GM19438 (cell line): ENCODE data around the gene FFAR2.
"Not testable (repeated sequence)": the region's sequence is repeated elsewhere in the genome, so short reads cannot be mapped to it uniquely, and the experiment has no call there.

Source experiments
- ATAC-seq: cut with Tn5 transposase; IDR thresholded peaks from one replicate; pipeline ENCODE4 v1.9.1; 2021; ENCODE audit warnings: low read depth; ENCODE audit not compliant: unreplicated experiment

FFAR2 gene

DNA sequence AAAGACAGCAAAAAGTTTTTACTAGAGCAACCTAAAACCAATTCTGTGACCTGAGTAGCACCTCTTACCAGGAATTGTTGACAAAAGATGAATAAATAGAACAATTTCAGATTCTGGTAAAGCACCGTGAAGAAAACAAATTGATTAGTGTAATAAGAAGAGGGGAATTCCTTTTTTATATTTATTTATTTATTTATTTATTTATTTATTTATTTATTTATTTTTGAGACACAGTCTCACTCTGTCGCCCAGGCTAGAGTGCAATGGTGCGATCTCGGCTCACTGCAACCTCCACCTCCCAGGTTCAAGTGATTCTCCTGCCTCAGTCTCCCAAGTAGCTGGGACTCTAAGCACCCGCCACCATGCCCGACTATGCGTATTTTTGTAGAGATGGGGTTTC is 24.7 kb upstream of the FFAR2 start:
- ATAC-seq, result not testable (repeated sequence)

DNA sequence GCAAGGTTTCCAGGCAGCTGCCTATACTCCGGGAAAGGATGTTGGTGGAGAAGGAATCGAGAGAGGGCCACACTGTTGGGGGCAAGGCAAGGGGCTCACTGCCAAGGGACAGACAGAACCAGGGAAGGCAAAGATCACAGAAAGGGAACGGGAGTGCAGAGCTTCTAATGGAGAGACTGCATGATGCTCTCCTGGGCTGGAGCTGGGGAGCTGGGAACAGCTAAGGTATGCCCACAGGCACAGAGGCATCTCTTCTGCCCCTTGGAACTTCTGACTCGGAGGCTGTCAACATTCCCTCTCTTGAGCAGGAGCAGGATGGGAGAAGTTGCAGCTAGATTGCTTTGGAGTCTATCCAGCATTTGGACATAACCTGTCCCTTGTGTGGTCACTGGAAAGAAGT is 22.4 kb upstream of the FFAR2 start:
- ATAC-seq, result no peak

DNA sequence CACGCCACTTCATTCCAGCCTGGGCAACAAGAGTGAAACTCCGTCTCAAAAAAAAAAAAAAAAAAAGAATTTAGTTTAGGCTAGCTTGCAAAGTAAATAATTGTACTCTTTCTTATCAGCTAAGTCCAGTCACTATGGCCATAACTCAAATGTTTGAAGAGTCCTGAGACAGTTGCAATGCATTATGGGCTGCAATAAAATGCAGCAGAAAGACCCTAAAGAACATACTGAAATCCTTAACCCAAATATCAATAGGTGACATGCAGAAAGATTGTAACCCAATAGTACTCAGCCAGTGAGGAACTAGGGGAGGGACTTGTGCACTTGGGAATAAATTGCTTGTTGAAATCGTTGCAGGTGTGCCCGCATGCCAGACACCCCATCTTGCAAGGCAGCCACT is 20.9 kb upstream of the FFAR2 start:
- ATAC-seq, result no peak

DNA sequence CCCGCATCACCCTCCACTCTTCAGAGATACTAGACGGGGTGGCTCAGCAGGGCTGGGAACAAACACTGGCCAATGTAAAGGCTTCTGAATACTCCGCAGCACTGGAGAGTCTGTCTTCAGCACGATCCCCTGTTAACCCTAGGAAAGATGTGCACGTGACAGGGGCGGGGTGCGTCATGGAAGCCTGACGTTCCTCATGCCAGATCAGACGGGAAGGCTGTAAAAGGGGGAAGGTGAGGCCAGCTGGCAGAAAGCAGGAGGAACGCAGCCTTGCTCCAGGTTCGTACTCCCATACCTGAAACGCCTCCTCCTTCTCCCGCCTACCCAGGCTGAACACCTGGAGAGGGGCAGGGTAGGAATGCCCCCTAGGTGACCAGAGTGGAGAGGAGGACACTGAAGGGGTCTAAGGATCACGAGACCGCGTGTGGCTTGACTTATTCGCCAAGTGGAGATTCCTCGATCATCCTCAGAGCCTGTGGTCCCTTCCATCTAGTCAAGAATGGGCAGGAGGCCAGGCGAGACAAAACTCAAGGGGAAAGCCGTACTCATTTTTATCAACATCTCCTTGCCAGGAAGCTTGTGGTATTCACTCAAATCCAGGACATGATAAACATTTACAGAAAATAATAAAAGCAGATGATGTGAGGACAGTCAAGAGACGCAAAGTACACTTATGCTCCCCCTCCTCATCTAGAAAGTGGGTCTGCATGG is 18.2 kb upstream of the FFAR2 start:
- no peak for ATAC-seq

DNA sequence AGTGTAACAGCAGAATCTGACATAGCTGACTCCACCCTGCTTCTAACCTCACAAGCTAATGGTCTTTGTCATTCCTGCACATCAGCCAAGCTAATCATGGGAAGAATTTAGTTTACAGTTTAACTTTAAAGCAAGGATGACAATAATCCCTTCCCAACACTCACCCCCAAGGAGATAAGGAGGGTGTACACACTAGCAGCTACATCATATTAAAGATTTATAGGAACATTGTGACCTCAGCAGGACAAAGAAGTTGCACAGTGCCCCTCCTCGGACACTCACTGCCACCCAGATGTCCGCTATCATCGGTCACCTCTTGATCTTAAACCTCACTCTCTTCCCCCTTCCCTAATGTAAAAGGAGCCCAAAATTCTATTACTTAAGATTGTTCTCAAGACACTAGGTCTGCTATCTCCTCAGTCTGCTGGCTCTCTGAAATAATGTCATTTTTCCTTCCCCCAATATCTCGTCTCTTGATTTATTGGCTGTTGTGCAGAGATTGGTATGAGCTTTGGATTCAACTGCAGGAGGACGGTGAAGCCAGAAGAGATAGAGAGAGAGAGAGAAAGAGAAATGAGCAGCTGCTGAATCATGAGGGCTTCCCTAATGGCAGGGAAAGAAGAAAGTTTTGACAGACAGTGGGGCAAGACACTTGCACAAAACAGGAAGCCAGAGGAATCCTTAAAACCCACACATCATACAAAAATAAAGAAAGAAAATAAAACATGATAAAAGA is 17.5 kb upstream of the FFAR2 start:
- ATAC-seq, result no peak

DNA sequence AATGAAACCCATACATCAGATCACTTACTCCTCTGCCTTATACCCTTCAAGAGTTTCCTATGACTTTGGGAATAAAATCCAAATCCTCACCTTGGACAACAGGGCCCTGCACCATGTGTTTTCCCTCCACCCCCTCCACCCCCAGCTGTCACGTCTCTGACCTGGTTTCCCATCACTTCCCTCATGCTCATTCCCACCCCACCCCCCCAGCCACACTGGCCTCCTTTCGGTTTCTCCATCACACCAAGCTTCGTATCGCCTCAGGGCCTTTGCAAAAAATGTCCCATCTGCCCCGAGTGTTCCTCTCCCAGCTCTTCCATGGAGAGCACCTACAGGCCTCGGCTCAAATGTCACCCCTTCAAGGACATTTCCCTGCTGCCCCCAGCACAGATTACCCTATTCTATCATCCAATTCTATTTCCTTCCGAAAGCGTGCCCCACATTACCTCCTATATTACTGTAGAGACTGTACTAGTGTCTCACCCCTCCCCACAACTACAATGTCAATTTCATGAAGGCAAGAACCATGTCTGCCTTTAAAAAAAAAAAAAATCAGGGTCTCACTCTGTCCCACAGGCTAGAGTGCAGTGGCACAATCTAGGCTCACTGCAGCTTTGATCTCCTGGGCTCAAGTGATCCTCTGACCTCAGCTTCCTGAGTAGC is 16.8 kb upstream of the FFAR2 start:
- no peak for ATAC-seq

DNA sequence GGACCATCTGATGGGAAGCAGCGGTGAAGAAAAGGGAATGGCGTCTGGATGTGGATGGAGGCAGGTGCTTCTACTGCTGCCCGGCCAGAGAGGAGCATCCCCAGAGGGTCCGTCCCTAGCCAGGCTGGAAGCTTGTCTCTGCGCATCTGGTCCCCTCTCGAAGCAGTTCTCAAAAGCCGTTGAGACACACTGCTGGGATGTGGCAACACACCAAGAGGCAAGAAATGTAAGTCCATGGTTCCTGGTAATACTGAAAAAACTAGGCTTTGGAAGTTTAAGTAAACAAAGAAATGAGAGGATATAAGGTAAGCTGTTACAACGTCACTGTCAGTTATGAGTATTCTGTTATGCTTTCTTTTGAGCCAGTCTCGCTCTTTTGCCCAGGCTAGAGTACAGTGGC is 15.1 kb upstream of the FFAR2 start:
- ATAC-seq, result no peak

DNA sequence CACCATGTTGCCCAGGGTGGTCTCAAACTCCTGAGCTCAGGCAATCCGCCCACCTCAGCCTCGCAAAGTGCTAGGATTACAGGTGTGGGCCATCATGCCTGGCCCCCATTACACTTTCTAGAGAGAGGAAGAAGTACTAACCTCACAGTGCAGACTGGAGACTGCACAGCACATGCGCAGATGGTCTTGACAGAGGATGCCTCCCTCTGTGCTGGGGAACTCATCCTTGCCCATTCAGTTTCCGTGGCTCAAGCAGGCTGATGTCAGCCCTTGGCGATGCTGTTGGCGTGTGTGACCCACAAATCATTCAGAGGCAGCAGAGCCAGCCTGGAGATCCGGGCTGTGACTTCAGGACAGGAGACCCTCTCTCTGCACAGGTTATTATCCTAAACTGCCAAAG is 14.6 kb upstream of the FFAR2 start:
- no peak for ATAC-seq

DNA sequence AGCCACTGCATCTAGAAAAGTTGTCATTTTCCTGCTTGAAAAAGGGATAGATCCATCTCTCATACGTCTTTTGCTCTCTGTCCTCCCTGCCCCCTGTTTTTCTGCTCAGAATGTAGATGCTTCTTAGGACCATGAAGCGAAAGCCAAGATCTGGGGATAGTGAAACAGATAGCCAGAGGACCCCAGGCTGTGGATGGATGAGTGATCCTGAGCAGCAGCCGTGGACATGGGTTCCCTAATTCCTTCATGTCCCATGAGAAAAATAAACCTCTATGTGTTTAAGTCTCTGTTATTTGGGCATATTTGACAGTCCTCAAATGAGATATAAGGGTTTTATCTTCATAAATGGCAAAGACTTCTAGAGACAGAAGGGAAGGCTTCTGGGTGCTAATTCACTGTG is 12.2 kb upstream of the FFAR2 start:
- no peak for ATAC-seq

DNA sequence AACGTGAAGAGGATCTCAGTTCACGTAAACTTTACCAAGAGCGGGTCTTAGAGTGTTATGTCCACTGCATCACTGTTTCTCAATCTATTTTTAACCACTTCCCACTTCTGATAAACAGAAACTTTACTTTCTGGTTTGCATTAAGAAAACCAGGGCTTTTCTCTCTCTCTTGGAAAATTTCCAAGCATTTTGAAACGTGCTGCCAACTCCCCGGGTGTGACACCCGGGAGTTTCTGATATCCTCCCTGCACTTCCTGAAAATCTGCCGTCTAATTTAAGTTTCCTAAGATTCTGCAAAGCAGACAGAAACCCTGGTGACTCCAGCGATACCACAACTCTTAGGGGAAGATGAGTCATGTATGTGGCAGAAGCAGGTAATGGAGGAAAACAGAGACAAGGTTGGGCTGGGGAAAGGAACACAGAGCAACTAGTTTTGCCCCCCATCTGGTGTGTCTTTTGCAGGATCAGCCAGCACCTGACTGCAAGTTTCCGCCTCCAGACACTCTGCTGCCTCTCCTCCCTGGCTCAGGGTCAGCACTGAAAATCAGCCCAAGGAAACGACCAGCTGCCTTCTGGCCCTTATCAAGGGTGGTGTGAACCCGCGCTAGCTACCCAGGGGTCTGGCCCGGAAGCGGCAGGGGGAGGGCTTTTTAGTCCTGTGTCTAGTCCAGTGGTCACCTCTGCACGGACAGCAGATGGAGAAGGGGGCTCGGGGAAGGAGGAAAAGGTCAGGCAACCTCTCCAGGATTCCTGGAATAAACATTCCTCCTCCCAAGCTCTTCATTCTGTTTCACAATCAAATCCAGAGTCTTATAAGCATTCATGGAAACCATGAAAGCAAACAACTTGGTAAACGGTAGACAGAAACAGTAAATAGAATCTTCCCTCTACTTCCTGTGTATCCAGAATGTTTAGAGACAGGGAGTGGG is 11.3 kb upstream of the FFAR2 start:
- no peak for ATAC-seq

DNA sequence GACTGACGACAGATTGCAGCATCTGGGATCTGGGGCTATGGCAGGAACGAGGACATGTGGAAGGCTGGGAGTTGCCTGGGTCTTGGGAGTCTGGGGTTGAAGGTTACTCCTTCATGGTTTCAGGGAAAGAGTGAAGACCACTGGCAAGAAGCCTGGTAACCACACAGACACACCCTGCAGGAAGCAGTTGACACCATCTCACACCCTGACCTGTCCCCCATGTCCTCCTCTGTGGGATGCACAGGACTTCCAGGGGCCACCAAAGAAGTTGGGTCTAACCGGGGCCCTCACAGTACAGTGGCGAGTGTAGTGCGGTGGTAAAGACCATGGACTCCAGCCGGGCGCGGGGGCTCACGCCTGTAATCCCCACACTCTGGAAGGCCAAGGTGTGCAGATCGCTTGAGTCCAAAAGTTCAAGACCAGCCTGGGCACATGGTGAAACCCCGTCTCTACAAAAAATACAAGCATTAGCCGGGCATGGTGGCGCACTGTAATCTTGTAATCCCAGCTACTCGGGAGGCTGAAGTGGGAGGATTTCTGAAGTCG is 10.6 kb upstream of the FFAR2 start:
- ATAC-seq, result no peak

DNA sequence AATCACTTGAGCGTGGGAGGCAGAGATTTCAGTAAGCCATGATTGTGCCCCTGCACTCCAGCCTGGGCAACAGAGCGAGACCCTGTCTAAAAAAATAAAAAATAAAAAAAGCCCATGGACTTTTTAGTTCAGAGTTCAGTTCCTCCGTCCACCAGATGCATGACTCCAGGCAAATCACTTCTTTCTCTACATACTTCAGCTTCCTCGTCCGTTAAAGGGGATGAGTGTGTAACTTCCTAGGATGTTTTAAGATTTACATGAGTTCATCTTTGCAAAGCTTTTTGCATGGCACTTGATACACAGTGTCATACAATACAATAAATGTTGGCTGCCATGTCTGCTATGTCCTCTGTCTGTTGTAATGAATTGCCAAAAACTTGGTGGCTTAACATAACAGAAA is 10.0 kb upstream of the FFAR2 start:
- no peak for ATAC-seq

DNA sequence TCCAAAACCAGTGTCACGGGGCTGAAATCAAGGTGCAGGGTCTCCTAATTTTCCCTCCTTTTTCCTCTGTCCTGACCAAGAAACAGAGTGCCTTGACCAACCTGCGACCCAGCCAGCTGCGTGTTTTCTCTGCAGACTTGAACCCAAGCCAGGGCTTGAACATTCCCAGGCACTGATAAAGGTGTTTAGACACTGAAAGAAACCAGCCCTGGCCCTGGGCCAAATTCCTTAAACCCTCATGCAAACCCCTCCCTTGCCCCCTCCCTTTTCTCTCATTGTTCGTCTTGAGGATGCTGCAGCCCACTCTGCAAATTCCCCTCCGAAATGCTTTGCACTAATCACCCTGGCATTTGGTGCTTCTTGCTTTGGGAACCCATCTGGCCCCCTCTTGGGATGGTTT is 9.5 kb upstream of the FFAR2 start:
- no peak for ATAC-seq

DNA sequence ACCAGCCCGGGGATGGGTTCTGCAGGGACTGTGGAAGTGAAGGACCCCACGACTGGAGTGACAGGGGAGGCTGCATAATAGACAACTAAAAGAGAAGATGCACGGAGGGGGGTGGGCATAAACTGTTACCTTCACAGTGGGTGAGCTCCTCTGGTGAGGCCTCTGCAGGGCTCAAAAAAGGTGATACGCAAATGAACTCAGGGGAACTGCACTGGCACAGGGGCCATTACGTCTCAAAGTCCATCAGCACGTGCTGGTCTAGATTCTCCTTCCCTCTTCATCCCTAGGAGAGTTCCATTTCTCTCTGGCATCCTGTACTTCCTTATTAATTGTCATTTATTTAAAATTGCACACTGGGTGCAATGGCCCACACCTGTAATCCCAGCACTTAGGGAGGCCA is 8.1 kb upstream of the FFAR2 start:
- no peak for ATAC-seq

DNA sequence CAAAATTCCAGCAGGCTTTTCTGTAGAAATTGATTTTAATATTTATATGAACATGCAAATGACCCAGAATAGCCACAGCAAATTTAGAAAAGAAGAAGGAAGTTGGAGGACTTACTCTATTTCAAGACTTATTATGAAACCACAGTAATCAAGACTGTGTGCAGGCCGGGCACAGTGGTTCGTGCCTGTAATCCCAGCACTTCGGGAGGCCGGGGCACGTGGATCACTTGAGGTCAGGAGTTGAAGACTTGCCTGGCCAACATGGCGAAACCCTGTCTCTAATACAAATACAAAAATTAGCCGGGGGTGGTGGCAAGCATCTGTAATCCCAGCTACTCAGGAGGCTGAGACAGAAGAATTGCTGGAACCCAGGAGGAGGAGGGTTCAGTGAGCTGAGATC is 6.0 kb upstream of the FFAR2 start:
- no peak for ATAC-seq

DNA sequence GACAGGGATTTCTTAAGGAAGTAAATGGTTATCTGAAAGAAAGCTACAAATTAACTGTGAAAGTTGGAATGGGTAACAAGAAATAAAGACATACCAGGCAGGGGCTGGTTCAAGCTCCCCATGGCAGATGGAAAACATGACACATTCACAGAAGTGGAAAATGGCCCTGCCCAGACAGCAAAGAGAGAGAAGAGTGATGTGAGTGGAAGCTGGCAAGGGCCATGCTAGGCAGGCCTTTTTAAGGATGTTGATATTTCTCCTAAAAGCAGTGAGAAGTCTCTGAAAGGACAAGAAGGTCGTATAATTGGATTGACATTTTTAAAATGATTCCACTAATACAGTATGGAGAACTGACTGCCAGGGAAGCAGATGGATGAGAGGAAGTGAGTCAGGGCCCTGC is 3.3 kb upstream of the FFAR2 start:
- no peak for ATAC-seq

DNA sequence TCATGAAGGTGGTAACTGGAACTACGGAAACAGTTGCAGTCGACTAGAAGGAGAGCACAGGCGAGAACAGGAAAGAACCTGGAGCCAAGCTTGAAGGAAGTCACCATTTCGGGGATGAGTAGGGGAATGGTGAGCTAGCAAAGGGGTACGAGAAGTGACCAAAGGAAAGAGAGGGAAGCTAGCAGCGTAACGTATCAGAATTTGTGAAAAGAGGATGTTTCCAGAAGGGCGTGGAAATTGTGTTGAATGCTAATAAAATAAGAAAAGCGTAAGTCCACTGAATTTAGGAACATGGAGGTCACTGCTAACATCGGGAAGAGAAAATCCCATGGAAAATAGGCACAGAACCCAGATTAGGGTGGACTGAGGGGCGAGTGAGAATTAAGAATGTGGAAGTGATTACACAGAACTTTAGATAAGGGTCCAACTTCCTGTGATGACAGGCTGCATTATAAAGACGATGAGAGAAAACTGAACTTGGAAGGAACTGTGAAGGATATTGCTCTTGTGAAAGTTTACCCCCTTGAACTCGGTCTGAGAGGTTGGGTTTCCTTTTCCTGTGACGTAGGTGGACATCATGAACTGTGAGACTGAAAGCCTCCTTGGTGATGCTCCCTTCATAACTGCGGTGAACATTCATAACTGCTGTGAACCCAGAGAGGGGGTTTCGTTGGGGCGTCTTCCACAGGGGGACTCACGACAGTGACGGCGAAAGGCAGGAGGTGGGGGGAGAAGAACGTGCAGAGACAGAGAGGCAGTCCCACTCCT is 2.0 kb upstream of the FFAR2 start:
- no peak for ATAC-seq

DNA sequence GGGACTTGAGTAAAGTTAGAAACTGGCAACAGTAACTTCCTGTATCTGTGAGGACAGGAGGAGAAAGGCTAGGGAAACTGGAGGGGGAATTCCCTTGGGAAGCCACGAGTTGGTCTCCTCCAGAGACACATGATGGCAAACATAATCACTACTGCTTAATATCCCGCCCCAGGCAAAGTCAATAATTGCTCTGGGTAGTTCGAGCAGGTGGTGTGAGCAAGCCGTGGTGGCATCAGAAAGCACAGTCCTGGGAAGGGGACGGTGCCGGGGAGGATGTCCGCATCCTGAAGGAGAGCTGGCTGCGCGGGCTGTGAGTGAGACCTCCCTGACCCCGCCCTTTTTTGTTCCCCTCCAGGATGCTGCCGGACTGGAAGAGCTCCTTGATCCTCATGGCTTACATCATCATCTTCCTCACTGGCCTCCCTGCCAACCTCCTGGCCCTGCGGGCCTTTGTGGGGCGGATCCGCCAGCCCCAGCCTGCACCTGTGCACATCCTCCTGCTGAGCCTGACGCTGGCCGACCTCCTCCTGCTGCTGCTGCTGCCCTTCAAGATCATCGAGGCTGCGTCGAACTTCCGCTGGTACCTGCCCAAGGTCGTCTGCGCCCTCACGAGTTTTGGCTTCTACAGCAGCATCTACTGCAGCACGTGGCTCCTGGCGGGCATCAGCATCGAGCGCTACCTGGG is 1.4 kb downstream of the FFAR2 start:
- ATAC-seq, result no peak

DNA sequence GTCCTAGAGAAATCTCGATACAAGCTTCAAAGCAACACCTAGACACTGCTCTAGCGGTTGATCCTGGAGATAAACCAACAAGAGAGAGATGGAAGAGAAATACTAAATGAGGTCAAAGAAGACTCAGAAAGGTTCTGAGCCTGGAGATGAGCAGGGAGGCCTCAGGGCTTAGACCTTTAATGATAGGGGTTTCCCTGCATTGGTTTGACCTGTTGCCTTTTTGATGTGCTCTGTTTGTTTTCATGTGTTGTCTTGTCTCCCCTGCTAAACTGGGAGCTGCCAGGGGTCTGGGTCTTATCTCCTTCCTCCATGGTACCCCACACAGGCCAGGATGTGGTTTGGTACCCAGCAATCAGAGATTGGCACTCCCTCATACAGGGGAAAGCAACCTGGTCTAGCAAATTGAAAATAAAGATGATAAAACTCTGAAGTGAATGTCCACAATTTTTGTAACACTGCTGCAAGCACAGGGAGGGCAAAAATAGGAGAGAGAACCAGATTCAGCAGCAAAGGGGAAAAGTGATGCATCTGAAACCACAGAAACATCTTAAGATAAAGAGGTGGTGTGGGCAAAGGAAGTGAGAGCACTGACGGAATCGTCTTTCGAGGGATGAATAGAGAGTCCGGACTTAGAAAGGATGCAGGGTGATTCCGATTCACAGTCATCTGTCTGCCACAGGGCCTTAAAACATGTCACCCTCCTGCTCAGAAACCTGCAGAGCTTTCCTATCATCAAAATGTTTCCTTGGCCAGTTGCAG is 3.5 kb downstream of the FFAR2 start:
- no peak for ATAC-seq
